Ramos (cell line): Measurements from ENCODE around the gene MT1F.
"Not testable (repeated sequence)": the region's sequence is repeated elsewhere in the genome, so short reads cannot be mapped to it uniquely, and the experiment has no call there.

Experiments used
- in situ Hi-C: fragments of 300-500 bp; cut with MboI; formaldehyde crosslinking; loops from one replicate; pipeline ENCODE4 v1.14.3; 2022; ENCODE audit warnings: low sequenced_read_pairs; ENCODE audit not compliant: unreplicated experiment

Gene MT1F

GRCh38 chr16:56641166-56641565 lies 16.6 kb upstream of the MT1F start:
- in situ Hi-C loops = no loop called here

DNA sequence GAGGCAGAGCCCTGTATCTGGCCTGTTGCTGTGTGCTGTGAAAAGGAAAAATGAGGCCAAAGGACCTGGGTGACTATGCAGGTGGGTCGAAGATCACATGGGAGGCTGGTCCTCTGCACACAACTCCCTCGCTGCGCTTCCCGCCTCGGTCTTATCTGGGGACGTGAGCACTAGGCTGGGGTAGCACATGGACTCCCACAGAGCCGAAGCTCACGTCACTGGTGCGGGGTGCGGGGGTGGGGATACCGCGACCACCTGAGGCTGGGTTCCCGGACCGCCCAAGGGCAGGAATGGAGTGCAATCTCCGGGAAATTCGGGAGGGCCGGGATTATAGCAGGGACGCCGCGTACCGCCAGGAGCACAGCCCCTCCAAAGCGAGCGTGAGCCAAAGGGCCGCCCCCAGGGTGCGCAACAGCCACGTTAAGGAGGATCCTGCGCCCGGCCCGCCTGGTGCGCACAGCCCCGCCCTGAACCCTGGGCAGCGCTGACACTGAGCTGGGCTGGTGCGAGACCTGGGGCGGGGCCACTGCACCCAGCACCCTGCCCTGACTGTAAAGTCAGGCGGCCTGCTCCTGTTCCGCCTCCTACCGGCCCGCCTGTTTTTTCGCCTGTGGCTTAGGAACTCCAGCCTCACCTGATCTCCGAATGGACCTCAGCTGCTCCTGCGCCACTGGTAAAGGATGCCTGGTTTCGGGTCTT lies 14.5 kb upstream of the MT1F start:
- in situ Hi-C loops = no loop called here

GRCh38 chr16:56643833-56644232 lies 13.9 kb upstream of the MT1F start:
- in situ Hi-C loops = no loop called here

- in situ Hi-C loops = no loop called here
These were observed 12.4 kb upstream of the MT1F start for GRCh38 chr16:56645311-56645710.

GRCh38 chr16:56645838-56646237 lies 11.9 kb upstream of the MT1F start:
- in situ Hi-C loops = no loop called here

GRCh38 chr16:56647641-56648431 lies 9.9 kb upstream of the MT1F start:
- in situ Hi-C loops = no loop called here

DNA sequence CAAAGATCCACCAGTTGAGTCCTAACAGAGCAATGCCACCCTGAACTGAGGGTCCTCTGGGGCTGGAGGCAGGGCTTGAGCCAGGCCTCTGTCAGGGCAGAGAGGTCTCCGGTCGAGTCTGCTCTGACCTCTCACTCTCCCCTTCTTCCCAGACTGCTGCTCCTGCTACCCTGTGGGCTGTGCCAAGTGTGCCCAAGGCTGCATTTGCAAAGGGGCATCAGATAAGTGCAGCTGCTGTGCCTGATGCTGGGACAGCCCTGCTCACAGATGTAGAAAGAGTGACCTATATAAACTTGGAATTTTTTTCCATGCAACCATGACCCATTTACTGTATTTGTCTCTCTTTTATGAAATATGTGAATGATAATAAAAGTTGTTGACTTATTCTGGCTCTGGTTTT lies 8.5 kb upstream of the MT1F start:
- in situ Hi-C loops = no loop called here

- in situ Hi-C loops = no loop called here
These were observed 7.9 kb upstream of the MT1F start for GRCh38 chr16:56649820-56650219.

- in situ Hi-C loops = no loop called here
These were observed 6.2 kb upstream of the MT1F start, which contains the start of gene MT1B for GRCh38 chr16:56651586-56651985. Gene MT1B, plus strand, starts transcription at chr16:56651886. Its CDS starts 68 bp downstream, at chr16:56651954.

GRCh38 chr16:56652600-56652999 lies 5.2 kb upstream of the MT1F start:
- in situ Hi-C loops = no loop called here

GRCh38 chr16:56653218-56653617 lies 4.5 kb upstream of the MT1F start:
- in situ Hi-C loops = no loop called here

GRCh38 chr16:56658327-56658875 lies 642 bp downstream of the MT1F start:
- in situ Hi-C loops = no loop called here

DNA sequence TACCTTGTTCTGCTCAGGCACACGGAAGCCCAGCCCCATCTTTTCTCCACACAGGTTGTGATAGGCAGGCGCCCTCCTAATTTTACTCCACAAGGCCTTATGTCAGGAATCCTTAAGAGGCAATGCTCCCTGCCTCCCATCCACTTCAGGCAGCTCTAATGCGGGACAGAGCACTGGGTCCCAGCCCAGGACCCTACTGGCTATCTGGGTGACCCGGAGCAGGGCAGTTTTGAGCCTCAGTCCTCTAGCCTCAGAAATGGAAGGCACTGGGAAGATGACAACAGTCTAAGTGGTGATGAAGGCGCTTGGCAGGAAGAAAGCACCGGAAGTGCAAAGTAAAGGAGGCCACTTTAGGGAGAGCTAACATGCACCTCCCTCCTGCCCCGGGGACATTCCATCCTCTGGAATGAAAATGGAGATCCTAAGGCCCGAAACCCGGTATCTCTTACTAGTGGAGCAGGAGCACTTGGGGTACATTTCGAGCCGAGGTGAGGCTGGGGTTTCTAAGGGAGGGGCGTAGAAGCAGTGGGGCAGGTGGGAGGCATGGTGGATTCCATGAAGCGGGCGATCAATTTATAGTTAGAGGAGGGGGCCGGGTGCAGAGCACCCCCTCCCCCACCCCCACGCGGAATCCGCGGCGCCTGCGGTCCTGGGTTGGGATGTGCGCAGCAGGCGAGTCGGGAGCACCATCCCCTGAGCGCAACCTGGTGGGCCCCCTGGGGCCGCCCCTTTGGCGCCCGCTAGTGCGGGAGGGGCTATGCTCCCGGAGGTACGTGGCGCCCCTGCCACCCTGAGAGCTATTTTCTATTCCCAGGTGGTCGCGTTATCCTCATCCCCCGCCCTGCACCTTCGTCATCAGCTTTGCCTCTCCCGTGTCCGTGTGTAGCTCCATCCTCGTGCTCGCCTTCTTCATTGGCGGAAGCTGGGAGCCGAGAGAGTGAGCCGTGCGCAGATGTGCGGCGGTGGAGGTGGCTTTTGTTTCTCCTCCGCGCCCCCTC lies 4.9 kb downstream of the MT1F start:
- in situ Hi-C loops = no loop called here

DNA sequence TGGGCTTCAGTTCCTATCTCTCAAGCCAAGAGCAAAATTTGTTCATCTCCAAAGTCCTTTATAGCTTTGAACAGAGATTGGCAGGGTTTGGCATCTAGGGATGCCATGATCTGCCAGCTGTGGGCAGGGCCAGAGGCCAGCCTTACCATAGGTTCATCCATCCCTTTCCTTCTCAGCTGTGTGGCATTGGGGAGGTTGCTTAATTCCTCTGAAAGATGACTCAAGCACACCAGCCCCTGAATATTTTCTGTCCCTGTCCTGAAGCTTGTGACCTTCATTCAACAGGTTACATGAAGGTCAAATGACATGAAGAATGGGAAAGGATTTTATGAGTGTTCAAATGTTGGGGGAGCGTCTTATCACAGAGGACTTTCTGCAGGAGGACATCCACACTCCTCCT lies 6.7 kb downstream of the MT1F start:
- in situ Hi-C loops = no loop called here

DNA sequence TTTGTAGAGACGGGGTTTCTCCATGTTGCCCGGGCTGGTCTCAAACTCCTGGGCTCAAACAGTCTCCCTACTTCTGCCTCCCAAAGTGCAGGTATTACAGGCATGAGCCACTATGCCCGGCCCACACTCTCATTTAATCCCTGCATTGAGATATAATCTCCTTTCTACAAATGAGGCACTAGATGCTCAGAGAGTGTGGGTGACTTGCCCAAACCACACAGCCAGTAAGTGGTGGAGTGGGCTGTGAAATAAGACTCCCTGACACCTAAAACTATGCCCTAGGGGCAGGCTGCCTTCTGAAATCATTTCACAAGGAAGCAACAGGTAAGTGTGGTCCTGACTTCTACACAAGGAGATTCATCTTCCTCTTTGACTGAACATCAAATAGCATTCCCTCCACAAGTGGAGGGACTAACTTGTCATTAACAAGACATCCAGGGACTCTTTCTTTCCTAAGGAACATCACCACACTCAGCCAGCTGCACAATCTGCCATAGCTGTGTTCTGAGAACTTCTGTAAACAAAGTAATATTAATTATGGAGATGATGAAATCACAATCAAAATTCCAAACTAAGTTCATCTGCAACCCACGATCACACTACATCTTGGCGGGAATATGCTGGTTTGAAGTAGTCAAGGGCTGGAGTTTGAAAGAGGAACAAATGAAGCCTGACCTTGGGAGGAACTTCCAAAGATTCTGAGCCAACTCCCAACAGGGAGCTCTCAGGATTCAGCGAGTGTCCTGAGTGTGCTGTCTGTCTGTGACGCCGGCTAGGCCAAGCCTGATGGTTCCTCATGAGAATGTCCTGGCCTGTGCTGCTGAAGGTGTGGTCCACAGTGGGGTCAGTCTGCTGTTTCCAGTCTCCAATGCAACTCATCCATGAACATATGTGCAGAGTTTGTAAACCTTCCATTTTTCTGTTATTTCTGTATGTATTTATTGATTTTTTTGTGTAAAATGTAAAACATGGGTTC lies 7.8 kb downstream of the MT1F start:
- in situ Hi-C loops = not testable (repeated sequence)

- in situ Hi-C loops = no loop called here
These were observed 10.1 kb downstream of the MT1F start, which contains the start of gene MT1G for GRCh38 chr16:56667581-56668571. Gene MT1G, minus strand, starts transcription at chr16:56668065. Its CDS starts 72 bp downstream, at chr16:56667993.

- in situ Hi-C loops = no loop called here
These were observed 11.5 kb downstream of the MT1F start, which contains the start of gene MT1H for GRCh38 chr16:56669005-56669839. Gene MT1H, plus strand, starts transcription at chr16:56669814. Its CDS starts 71 bp downstream, at chr16:56669885.
